ENCODE data around the gene APOB.
"Not testable (repeated sequence)": the region's sequence is repeated elsewhere in the genome, so short reads cannot be mapped to it uniquely, and the experiment has no call there.

Gene APOB

DNA sequence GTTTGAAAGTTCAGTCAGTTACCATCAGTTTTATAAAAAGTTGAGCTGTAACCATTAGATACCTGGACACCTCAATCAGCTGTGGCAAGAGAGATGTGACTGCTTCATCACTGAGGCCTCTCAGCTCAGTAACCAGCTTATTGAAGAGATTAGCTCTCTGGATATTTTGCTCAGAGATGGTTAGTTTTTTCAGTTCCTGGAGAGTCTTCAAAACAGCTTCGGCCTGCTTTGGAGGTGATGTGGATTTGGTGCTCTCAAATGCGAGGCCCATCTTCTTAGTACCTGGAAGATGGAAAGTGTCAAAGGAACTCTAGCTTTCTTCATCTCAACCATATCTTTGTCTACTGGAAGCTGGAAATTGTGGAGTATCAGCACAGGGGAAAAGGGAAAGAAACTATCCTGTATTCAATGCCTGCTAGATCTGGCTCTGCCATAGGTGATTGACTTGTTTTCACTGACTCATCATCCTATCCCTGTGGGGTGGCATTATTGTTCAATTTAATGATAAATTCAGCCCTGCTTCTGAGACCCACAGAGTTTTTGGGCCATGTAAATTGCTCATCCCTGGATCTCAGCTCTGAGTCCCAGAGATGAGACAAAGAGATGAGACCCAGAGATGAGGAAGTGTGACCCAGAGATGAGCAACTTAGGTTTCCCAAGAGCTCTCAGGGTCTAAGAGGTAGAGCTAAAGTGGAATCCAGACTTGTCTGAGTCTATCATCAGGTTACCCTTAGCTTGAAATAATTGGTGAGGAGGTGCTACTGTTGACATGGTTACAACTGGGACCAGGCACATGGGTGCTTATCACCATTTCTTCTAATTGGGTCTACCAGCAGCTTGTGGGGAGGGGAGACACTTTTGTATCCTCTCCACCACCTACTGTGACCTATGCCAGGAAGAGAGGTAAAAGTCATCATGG, 10.4 kb downstream of the APOB start:
- DNase-seq = no peak

DNA sequence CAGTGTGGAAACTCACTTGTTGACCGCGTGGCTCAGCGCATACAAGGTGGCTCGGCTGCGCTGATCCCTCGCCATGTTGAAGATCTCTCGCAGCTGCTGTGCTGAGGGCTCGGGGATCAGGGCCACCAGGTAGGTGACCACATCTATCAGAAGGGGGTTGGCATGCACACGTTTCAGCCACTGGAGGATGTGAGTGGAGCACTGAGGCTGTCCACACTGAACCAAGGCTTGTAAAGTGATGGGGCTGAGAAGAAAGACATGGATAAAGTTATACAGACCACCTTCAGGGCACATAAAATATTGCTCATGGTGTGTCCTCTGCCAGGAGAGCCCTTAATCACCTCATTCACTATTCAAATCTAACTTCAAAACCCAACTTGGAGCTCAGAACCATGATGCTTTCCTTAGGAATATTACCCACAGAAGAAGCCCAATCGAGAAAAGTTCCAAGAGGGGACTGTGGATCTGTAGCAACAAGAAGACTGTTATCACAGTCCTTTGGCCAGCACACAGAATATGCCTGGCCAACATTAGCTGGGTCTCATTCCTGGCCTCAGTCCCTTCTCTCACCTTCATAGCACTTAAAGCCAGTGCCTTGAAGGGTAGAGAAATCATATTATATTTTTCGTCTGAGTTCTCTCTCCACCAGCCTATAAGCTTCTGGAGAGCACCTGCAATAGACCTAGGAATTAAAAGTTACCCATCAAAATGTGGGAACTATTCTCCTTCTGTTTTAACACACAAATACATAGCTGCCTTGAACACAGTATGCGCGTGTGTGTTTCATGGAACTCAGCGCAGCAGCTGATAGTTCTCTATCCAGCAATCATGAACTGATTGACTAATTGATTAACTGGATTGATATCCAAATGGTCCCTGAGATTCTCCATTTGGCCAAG, 11.3 kb downstream of the APOB start:
- no peak for DNase-seq

DNA sequence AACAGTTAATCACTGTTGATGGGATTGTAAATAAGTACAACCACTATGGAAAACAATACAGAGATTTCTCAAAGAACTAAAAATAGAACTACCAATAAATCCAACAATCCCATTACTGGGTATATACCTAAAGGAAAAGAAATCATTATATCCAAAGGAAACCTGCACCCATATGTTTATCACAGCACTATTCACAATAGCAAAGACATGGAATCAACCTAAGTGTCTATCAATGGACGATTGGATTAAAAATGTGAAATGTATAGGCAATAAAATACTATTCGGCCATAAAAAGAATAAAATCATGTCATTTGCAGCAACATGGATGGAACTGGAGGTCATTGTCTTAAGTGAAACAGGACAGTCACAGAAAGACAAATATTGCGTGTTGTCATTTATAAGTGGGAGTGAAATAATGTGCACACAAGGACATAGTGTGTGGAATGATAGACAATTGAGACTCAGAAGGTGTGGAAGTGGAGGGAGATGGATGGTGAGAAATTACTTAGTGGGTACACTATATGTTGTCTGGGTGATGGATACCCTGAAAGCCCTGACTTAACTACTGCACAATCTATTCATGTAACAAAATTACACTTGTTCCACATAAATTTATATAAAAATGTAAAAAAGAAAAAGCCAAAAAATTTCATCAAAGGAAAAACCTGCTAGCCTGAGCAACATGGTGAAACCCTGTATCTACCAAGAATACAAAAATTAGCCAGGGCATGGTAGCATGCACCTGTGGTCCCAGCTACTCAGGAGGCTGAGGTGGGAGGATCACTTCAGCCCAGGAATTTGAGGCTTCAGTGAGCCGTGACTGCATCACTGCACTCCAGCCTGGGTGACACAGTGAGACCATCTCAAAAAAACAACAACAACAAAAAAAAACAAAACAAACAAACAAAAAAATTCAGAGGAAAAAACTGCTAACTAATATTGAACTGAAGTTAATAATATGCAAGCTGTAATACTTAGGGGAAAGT, 12.6 kb downstream of the APOB start:
- no peak for DNase-seq

DNA sequence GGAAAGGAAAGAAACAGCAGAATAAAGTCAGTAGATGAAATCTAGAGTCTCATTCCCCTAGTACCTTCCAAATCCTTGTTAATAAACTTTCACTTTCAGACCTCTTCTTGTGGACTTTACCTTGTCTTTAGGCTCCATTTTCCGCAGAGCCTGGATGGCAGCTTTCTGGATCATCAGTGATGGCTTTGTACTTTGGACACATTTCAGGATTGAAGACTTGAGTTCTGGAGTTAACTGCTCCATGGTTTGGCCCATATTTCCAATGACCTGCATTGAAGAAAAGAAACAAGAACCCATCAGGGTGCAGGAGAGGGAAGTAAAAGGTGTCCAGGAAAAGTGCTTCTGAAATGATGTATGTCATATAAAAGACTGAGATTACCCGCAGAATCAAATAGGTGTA, 14.4 kb downstream of the APOB start:
- DNase-seq = no peak

- not testable (repeated sequence) for DNase-seq
These were observed 14.9 kb downstream of the APOB start for GRCh38 chr2:21028951-21029350.

- no peak for DNase-seq
These were observed 15.6 kb downstream of the APOB start for GRCh38 chr2:21028021-21028947.

- DNase-seq = no peak
These were observed 17.2 kb downstream of the APOB start for GRCh38 chr2:21026479-21027282.

DNA sequence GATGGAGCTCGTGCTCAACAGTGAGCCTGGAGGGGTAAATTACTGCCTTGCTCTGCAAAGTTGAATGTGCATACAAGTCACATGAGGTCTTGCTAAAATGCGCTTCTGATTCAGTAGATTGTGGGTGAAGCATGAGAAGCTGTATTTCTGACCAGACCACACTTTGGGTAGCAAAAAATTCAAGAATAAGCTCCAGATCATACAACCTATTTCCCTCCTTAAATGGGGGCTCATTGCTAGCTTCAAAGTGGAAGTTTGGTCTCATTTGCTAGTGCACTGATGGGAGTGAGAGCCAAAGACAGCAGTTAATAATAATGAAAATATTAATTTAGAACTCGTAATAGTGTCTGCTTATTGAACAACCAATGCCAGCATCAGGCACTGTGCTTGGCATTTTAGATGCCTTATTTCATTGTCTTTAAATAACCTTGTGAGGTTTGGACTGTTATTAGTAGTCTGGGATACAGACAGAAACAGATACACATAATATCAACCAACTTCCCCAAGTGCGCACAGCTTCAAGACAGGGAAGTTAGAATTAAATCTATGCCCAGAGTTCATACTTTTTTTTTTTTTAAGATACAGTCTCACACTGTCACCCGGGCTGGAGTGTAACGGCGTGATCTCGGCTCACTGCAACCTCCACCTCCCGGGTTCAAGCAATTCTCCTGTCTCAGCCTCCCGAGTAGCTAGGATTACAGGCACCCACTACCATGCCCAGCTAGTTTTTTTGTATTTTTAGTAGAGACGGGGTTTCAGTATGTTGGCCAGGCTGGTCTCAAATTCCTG, 18.0 kb downstream of the APOB start:
- no peak for DNase-seq

- DNase-seq = no peak
These were observed 19.0 kb downstream of the APOB start for GRCh38 chr2:21024722-21025389.

GRCh38 chr2:21024198-21024597, 19.7 kb downstream of the APOB start:
- DNase-seq = no peak

DNA sequence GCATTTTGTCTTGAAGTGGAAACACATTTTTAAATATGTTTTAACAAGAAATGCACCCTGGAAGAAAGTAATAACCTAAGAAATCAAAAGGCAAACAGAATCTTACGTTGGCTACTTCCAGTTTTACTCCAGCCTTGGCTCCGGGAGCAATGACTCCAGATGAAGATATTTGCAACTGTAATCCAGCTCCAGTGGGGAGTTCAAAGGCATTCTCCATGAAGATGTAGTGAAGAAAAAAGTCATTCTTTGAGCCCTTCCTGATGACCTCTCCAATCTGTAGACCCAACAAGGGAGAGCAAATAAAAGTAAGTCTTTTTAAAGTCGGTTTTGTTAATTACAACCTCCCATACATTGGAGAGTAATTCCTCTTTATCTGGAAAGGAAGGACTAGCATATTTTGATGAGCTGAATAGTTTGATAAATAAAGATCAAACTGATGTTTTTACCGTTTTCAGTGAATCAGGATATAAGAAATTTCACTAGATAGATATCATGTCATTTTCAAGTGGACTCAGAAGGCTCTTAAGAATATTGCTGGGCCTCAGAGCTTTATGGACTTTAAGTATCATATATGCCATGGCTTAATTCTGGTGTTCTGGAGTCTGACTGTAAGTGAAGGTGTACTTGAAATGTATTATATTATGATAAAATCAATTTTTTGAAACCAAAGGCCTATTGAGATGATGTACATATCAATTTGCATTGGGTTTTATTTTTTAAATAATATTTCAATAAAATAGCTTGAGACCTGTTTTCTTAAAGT, 20.3 kb downstream of the APOB start:
- no peak for DNase-seq

DNA sequence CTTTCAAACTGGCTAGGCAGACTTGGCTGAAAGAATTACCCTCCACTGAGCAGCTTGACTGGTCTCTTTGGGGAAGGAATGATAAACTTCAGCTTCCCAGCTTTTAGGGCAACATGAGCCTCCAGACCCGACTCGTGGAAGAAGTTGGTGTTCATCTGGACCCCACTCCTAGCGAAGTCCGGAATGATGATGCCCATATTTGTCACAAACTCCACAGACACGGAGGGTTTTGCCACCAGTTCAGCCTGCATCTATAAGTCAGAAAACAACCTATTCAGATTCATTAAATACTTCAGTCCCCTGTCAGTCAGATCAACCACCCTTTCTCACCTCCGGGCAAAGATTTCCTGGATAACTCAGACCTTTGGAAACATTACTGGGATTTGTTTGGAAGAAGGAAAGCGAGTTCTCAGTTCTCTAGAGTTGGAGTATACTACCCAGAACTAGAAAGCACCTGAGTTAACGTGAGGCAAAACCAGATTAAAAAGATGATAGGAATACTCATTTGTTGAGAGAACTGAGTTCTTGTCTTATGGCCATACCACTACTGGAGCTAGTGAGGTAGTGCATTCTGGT, 21.0 kb downstream of the APOB start:
- DNase-seq = no peak

DNA sequence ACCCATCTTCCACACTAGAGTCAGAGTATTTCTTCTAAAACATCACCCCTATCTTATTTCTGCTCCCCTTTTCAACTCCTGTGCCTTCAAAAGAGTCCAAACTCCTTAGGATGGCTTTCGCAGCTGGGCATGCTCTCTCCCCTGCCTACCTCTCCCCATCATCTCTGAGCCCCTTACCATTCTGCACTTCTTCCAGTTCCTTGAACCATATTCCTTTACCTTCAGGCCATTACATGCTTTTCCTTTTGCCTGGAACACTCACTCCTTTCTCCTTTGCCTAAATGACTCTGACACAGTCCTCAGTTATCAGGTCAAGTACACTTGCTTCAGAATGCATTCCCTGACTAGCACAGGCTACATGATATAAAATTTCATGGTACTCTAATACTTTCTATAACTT, 22.4 kb downstream of the APOB start:
- no peak for DNase-seq

- no peak for DNase-seq
These were observed 23.1 kb downstream of the APOB start for GRCh38 chr2:21020668-21021288.

GRCh38 chr2:21020031-21020667, 23.7 kb downstream of the APOB start:
- DNase-seq = no peak

DNA sequence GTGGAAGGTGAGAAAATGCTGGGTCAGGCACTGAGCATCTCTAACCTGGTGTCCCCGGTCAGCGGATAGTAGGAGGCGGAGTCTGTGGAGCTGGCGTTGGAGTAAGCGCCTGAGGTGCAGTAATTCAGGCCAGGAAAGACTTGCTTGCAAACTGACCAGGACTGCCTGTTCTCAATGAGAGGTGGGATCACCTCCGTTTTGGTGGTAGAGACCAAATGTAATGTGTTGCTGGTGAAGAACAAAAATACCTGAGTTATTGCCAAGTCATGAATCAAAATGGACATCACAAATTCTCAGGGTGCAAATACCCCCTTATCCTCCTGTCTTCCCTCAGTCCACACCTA, 24.2 kb downstream of the APOB start:
- no peak for DNase-seq

Measured in fibroblast of upper back skin (primary cell).